ENCODE measurements around the gene TMPRSS5. TPM values are rescaled to one million over a fixed set of nuclear protein-coding genes. Genes with fewer than 3 reads are reported as not detected.

Gene TMPRSS5
- total RNA-seq, 1 experiment from 2014 or later, result 0.71 TPM

DNA sequence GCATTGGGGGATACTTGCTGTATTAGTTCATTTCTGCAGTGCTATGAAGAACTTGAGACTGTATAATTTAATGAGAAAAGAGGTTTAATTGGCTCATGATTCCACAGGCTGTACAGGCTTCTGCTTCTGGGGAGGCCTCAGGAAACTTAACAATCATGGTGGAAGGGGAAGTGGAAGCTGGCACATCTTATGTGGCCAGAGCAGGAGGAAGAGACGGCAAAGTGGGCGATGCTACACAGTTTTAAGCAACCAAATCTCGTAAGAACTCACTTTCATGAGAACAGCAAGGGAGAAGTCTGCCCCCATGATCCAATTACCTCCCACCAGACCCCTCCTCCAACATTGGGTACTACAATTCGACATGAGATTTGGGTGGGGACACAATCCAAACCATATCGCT, 55.1 kb downstream of the TMPRSS5 start:
- RAD21 ChIA-PET (ENCODE audit: low non-redundant PET in 1 of 2, low total read pairs in 2 of 2, uncharacterized antibody in 2 of 2, unreplicated experiment in 2 of 2), result no interaction called here
- Histone ChIP-seq H3K79me2 (ENCODE audit: insufficient read depth, low read length) (no peaks in the 10 kb centered on the region), H3K9me3 (ENCODE audit: control insufficient read depth in 1 of 2, insufficient read depth in 1 of 2, low read depth in 1 of 2, low read length in 2 of 2) (no peaks in the 10 kb centered on the region), H3K27ac (ENCODE audit: low read depth, low read length) (no peak overlapping the region), H3K9me2 (ENCODE audit: insufficient read depth) (no peaks in the 10 kb centered on the region), H3K4me2 (ENCODE audit: low read length) (no peak overlapping the region), H3K36me3 (ENCODE audit: control insufficient read depth in 1 of 2, insufficient read depth in 2 of 2, low read length in 2 of 2) (no peaks in the 10 kb centered on the region), H2AFZ (ENCODE audit: low read depth, low read length, poor library complexity, severe bottlenecking) (no peak overlapping the region), H3K4me3 (replicated peaks in 1 of 2; ENCODE audit: low read depth in 1 of 2, low read length in 2 of 2) (no peak overlapping the region), H4K20me1 (ENCODE audit: insufficient read depth) (no peaks in the 10 kb centered on the region), H3K9ac (ENCODE audit: low read length) (no peak overlapping the region), H3K4me1 (ENCODE audit: control insufficient read depth in 1 of 2, insufficient read depth in 2 of 2, low read length in 2 of 2) (no peaks in the 10 kb centered on the region), H3K27me3 (ENCODE audit: insufficient read depth, low read length) (no peaks in the 10 kb centered on the region)
- DNase-seq (ENCODE audit: low read depth, low spot score) (no peak), ATAC-seq (no peak)
- intact Hi-C loops (cut with micrococcal nuclease), result no loop called here
- POLR2A ChIA-PET, result no interaction called here
- BruUV-seq (replicated peaks), result no TSS peak
- CTCF ChIA-PET, result no interaction called here
- TF ChIP-seq, protein P1, sequence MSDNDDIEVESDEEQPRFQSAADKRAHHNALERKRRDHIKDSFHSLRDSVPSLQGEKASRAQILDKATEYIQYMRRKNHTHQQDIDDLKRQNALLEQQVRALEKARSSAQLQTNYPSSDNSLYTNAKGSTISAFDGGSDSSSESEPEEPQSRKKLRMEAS (IDR thresholded peaks at IDR 0.05), result no peak
- no peak for TF ChIP-seq JUND (IDR thresholded peaks at IDR 0.05)

DNA sequence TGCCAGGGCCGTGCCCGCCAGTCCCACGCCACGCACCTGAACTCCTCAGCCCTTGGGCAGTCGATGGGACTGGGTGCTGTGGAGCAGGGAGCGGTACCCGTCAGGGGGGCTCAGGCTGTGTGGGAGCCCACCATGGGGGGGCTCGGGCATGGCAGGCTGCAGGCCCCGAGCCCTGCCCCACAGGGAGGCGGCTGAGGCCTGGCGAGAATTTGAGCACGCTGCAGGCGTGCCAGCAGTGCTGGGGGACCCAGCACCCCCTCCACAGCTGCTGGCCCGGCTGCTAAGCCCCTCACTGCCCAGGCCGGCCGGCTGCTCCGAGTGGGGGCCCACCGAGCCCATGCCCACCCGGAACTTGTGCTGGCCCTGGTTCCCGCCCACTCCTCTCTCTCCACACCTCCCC, 56.8 kb downstream of the TMPRSS5 start:
- Histone ChIP-seq H3K79me2 (ENCODE audit: insufficient read depth, low read length) (no peaks in the 10 kb centered on the region), H3K9ac (ENCODE audit: low read length) (no peak overlapping the region), H4K20me1 (ENCODE audit: insufficient read depth) (no peaks in the 10 kb centered on the region), H3K4me2 (ENCODE audit: low read length) (no peak overlapping the region), H3K9me3 (ENCODE audit: control insufficient read depth in 1 of 2, insufficient read depth in 1 of 2, low read depth in 1 of 2, low read length in 2 of 2) (no peaks in the 10 kb centered on the region), H3K36me3 (ENCODE audit: control insufficient read depth in 1 of 2, insufficient read depth in 2 of 2, low read length in 2 of 2) (no peaks in the 10 kb centered on the region), H3K4me1 (ENCODE audit: control insufficient read depth in 1 of 2, insufficient read depth in 2 of 2, low read length in 2 of 2) (no peaks in the 10 kb centered on the region), H3K27me3 (ENCODE audit: insufficient read depth, low read length) (no peaks in the 10 kb centered on the region), H3K9me2 (ENCODE audit: insufficient read depth) (no peaks in the 10 kb centered on the region), H2AFZ (ENCODE audit: low read depth, low read length, poor library complexity, severe bottlenecking) (no peak overlapping the region), H3K27ac (ENCODE audit: low read depth, low read length) (no peak overlapping the region), H3K4me3 (replicated peaks in 1 of 2; ENCODE audit: low read depth in 1 of 2, low read length in 2 of 2) (no peak overlapping the region)
- no TSS peak for BruUV-seq (replicated peaks)
- ChIA-PET RAD21 (ENCODE audit: low non-redundant PET in 1 of 2, low total read pairs in 2 of 2, uncharacterized antibody in 2 of 2, unreplicated experiment in 2 of 2) (no interaction called here), CTCF (no interaction called here), POLR2A (no interaction called here)
- DNase-seq (ENCODE audit: low read depth, low spot score) (no peak), ATAC-seq (no peak)
- TF ChIP-seq, protein P2, sequence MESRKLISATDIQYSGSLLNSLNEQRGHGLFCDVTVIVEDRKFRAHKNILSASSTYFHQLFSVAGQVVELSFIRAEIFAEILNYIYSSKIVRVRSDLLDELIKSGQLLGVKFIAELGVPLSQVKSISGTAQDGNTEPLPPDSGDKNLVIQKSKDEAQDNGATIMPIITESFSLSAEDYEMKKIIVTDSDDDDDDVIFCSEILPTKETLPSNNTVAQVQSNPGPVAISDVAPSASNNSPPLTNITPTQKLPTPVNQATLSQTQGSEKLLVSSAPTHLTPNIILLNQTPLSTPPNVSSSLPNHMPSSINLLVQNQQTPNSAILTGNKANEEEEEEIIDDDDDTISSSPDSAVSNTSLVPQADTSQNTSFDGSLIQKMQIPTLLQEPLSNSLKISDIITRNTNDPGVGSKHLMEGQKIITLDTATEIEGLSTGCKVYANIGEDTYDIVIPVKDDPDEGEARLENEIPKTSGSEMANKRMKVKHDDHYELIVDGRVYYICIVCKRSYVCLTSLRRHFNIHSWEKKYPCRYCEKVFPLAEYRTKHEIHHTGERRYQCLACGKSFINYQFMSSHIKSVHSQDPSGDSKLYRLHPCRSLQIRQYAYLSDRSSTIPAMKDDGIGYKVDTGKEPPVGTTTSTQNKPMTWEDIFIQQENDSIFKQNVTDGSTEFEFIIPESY (IDR thresholded peaks at IDR 0.05; ENCODE audit: extremely low read depth, insufficient replicate concordance, low read length), result no peak
- TF ChIP-seq EZH2 (IDR thresholded peaks at IDR 0.05) (no peak), SP1 (IDR thresholded peaks at IDR 0.05; ENCODE audit: low read depth) (no peak), CBX3 (IDR thresholded peaks at IDR 0.05; ENCODE audit: low read depth) (no peak), JUND (IDR thresholded peaks at IDR 0.05) (no peak), EZH2phosphoT487 (IDR thresholded peaks at IDR 0.05; ENCODE audit: borderline replicate concordance) (no peak), SRF (IDR thresholded peaks at IDR 0.05; ENCODE audit: low read depth) (no peak), POLR2AphosphoS5 (IDR thresholded peaks at IDR 0.05; ENCODE audit: low read depth, low read length) (no peak)
- TF ChIP-seq, protein P3, sequence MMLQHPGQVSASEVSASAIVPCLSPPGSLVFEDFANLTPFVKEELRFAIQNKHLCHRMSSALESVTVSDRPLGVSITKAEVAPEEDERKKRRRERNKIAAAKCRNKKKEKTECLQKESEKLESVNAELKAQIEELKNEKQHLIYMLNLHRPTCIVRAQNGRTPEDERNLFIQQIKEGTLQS (IDR thresholded peaks at IDR 0.05), result no peak
- TF ChIP-seq, protein P4, sequence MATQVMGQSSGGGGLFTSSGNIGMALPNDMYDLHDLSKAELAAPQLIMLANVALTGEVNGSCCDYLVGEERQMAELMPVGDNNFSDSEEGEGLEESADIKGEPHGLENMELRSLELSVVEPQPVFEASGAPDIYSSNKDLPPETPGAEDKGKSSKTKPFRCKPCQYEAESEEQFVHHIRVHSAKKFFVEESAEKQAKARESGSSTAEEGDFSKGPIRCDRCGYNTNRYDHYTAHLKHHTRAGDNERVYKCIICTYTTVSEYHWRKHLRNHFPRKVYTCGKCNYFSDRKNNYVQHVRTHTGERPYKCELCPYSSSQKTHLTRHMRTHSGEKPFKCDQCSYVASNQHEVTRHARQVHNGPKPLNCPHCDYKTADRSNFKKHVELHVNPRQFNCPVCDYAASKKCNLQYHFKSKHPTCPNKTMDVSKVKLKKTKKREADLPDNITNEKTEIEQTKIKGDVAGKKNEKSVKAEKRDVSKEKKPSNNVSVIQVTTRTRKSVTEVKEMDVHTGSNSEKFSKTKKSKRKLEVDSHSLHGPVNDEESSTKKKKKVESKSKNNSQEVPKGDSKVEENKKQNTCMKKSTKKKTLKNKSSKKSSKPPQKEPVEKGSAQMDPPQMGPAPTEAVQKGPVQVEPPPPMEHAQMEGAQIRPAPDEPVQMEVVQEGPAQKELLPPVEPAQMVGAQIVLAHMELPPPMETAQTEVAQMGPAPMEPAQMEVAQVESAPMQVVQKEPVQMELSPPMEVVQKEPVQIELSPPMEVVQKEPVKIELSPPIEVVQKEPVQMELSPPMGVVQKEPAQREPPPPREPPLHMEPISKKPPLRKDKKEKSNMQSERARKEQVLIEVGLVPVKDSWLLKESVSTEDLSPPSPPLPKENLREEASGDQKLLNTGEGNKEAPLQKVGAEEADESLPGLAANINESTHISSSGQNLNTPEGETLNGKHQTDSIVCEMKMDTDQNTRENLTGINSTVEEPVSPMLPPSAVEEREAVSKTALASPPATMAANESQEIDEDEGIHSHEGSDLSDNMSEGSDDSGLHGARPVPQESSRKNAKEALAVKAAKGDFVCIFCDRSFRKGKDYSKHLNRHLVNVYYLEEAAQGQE (IDR thresholded peaks at IDR 0.05; ENCODE audit: low read depth), result no peak
- intact Hi-C loops (cut with micrococcal nuclease), result no loop called here
